ENCODE data around the gene DNHD1.

DNA sequence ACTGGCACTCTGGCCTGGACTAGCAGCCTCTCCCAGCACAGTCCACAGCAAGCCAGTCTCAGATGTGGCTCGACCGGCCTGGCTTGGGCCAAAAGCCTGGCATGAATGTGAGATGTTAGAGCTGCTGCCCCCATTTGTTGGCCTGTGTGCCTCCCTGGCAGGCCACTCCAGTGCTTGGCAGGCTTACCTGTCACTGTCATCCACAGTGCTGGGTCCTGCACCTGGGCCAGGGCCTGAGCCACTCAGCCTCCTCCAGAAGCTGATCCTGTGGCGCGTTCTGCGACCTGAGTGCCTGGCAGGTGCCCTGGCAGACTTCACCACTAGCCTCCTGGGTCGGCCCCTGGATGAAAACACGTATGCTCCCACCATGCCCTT, 70.3 kb downstream of the DNHD1 start:
- TF ChIP-seq, protein P1, sequence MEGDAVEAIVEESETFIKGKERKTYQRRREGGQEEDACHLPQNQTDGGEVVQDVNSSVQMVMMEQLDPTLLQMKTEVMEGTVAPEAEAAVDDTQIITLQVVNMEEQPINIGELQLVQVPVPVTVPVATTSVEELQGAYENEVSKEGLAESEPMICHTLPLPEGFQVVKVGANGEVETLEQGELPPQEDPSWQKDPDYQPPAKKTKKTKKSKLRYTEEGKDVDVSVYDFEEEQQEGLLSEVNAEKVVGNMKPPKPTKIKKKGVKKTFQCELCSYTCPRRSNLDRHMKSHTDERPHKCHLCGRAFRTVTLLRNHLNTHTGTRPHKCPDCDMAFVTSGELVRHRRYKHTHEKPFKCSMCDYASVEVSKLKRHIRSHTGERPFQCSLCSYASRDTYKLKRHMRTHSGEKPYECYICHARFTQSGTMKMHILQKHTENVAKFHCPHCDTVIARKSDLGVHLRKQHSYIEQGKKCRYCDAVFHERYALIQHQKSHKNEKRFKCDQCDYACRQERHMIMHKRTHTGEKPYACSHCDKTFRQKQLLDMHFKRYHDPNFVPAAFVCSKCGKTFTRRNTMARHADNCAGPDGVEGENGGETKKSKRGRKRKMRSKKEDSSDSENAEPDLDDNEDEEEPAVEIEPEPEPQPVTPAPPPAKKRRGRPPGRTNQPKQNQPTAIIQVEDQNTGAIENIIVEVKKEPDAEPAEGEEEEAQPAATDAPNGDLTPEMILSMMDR (IDR thresholded peaks at IDR 0.05; ENCODE audit: poor library complexity): no peak
- TF ChIP-seq EZH2 (IDR thresholded peaks at IDR 0.05; ENCODE audit: borderline replicate concordance): no peak

All from hepatocyte (in vitro differentiated cells).